HG03045 (cell line): ENCODE data around the gene LPXN.
A peak's percentile ranks its signal among the peaks of the same experiment; 100 is the strongest.

Experiments
- ATAC-seq: cut with Tn5 transposase; IDR thresholded peaks from one replicate; pipeline ENCODE4 v1.9.1; 2021; ENCODE audit warnings: mild to moderate bottlenecking, moderate library complexity; ENCODE audit not compliant: unreplicated experiment

Gene LPXN

DNA sequence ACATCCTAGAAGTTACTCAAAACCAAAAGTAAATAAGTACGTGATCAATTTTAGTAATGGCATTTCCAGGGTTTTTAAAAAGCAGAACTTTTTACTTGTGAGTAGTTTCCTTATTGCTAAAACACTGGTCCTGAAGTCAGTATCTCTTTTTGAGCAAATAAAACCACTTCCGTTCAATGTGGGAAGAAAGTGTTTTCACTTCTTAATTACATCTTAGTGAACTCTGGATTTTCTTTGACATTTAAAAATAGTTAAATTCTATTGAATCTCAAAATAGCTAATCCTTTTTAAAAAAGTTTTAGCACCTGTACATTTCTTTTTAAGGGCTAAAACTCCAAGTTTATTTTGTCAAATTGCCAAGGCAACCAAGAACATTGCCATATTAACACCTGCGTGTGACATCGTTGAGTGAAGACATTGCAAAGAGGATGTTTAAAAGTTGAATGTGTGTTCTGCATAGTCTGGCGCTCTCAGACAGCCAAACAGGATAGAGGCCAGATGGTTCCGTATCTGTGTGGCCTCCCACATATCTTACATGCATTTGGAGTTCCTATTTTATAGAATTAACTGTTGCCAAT is 50.5 kb downstream of the LPXN start:
- peak; percentile 67 for ATAC-seq

DNA sequence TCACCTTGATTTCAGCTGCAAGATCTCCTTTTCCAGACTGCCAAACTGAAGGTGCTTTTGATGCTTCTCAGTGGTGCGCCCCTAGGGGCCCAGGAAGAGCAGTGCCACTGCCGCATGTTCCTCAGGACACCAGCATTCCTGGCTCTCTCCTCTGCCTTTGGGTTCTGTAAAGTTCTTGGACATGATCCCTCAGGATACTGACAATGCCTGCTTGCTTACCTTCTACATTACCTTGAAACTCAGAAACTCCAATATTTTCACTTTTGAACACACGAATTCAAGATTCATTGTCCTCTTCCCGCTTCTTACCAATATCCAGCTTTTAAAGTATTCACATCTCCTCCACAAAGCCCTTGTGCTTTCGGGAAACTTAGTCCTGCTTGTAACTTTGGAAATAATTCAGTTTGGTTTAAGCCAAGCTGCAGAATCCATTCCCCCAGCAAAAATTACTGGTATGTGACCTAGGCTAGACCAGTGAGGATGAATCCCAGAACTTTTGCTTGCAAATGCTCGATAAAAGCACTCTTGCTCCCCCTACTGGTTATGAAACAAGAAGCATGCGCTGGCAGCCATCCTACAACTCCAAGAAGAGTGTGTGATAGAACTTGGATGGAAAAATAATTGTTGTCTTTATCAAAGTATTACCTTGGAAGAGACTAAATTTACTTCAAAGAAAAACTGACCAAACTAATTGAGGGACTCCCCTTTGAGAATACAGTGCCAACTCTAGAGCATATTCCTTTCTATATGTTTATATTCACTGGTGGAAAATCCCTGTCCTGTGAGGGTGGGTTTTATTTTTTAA is 51.2 kb downstream of the LPXN start:
- peak; percentile 65 for ATAC-seq

DNA sequence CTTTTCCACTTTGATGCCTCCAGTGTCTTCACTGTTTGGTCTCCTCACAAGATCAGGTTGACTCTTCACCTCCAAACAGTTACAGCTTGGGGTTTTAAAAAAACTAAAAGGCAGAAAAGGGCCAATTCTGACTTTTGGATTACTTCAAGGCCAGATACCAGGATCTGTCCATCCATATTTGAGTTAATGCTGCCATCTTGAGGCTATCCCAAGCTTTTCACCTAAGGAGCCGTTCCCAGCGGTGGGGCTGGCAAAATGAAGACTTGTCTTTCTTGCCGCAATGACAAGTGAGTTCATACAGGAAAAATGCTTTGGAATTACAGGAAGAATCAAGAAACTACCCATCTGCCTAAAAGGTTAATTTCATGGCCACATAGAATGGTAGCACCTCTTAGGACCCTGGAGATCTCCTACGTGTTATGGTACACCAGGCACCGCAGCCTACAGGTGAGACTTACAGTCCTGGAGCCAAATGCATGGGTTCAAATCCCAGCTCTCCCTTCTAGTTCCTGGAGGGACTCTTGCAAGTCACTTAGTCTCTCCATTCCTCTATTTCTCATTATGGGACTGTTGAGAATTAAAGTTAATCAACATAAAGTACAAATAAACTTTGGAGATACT is 61.8 kb downstream of the LPXN start:
- no peak for ATAC-seq

DNA sequence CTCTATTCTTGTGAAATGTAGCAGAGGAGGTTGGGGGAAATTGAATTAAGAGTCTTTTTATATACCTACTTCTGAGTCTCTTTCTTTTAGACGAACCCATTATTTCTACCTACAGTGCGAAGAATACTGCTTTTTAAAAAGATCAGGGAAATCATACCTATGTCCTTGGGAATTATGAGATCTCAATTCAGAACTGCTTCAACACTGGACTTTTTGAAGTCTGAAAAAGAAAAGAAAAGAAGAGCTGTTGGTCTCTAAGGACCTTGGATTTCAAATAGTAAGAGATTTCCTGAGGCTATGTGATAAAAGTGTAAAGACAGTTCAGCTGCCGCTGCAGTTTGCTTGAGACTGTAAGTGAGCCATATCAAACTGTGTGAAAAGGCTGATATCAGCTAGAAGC is 64.0 kb downstream of the LPXN start:
- ATAC-seq = no peak

DNA sequence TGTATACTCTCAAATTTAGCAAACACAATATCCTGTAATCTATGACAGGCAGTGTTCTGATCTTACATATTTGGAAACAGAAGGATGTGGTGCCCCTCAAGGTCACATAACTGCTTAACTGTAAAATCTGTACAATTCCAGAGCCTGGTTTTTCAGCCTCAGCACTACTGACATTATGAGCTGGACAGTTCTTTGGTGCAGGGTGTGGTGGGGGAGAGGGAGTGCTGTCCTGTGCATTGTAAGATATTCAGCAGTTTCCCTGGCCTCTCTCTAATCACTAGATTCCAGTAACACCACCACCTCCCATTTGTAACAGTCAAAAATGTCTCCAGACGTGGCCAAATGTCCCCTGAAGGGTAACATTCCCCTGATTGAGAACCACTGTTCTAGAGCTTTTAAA is 65.9 kb downstream of the LPXN start:
- no peak for ATAC-seq

DNA sequence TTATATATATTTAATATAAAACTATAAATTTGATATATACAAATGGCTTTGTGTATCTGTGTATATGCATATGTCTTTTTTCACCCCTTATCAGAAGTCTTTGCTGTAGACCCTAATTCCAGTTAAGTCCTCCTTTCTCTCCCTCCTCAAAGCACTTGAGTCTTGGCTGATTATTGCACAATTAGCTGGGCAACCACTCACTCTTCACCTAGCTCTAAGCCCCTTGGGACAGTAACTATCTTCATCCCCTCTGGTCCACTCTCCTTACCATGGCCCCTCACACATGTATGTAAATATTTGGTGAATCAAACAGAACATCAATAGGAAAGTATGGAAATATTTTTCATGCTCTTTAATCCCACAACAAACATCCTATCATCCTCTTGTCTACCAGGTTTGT is 66.8 kb downstream of the LPXN start:
- ATAC-seq = no peak

DNA sequence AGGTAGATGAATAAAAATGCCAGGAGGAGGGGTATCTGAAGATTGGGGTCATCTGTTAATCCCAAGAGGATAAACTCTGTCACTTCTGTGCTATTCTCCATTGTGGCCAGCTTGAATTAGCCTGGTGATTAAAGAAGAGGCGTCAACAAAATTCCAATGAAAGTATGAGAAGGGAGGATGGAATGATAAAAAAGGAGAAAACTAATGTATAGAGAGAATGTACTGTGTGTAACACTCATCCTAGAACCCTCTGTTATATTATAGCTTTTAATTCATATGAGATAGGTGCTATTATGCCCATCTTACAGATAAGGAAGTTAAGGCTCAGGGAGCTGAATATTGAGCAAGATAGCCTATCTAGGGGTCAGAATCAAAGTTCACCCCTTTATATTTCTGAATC is 67.7 kb downstream of the LPXN start, which contains the start of gene OR5B21:
TSS of gene OR5B21 (minus strand) at position 101 of the 400 bp plus-strand sequence. CDS start at position 101, 0 bp downstream.
- no peak for ATAC-seq

DNA sequence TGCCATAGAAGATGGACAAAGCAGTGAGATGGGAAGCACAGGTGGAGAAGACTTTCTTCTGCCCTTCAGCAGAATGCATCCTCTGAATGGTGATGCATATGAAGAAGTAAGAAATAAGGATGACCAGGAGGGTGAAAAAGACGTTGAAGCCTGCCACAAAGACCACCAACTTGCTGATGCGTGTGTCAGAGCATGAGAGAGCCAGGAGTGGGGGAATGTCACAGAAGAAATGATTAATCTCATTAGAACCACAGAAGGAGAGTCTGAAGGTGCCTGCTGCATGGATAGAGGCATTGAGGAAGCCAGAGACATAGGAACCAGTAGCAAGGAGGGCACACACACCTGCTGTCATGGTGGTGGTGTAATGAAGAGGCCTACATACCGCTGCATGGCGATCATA is 68.3 kb downstream of the LPXN start:
- no peak for ATAC-seq

DNA sequence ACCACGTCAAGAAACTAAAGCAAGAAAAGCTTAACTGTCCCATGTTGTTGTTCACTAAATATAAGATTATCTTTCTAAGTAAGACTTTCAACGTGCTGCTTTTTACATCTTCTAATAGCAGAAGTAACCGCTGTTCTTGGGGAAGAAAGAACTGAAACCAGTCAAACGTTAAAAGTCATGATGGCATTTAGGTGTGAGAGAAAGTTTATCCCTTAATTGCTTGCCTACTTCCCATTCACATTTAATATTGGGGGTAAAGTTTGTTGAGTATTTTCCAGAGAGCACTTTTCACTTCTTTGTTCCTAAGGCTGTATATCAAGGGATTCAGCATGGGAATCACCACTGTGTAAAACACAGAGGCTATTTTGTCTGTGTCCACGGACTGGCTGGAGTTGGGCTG is 68.7 kb downstream of the LPXN start:
- no peak for ATAC-seq

DNA sequence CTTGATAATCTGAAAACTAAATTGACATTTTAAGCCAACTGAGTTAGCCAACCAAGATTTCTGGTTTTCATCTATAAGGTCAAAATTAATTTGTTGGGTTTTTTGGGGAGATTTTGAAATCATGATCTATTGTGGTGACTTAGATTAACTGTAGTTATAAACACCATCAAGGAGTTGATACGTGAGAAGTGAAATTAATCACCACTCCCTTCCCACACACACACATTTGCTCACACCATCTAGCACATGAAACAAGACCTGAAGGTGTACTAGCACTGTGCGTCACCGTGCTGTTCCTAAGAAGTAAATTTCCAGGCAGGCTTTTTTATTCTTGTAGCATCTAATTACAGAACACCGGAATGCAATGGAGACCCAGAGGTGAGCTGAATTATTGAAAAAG is 69.8 kb downstream of the LPXN start:
- ATAC-seq = no peak

DNA sequence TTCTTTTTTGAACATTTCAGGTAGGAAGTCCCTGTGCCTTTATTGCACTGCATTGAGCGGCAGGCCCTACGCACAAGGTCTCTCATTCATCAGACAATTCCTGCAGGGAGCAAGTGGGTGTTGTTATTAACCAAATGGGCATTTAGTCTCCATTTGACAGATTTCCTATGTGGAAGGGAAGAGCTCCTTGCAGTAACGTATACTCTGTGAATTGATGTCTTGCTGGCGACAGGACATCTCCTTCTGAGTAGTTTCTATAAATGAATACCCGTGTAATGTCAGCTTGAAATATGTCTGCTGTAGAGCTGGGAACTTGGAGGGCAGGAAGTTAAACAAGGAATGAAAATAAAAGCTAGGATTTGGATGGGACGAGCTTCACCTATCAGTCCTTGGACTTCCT is 71.4 kb downstream of the LPXN start:
- no peak for ATAC-seq

DNA sequence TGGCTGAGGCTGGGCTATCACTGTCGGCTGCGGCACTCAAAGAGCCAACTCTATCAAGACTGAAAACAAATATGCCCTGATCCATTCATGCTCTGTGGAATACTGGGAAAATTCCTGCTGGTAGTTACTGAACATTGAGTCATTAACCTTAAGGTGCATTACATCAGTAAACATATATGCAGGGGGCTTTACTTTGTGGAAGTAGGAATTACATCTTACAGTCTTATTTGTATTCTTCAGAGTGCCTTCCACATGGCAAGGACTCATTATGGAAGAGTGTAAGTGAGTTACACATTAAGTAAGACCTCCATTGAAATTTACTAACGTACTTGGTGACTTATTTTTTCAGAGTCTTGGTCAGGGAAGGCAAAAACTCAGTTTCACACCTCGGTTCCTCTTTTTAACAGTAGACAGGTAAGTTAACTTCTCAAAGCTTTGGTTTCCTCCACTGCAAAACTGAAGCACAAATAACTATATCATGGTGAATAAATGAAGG is 72.2 kb downstream of the LPXN start:
- peak; percentile 90 for ATAC-seq

DNA sequence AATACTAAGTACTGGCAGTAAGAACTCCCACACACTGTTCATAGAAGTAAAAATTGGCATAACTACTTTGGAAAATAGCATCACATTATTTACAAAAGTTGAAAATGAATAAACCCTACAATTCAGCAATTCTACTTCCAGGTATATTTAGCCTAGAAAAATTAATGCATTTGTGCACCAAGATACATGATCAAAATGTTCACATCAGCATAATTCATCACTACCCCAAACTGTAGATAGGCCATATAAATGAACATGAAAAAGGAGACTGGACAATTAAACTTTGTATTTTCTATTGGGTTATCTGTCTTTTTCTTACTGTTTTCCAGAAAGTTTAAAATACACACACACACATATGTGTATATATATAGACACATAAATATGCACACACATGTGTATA is 73.7 kb downstream of the LPXN start:
- no peak for ATAC-seq

DNA sequence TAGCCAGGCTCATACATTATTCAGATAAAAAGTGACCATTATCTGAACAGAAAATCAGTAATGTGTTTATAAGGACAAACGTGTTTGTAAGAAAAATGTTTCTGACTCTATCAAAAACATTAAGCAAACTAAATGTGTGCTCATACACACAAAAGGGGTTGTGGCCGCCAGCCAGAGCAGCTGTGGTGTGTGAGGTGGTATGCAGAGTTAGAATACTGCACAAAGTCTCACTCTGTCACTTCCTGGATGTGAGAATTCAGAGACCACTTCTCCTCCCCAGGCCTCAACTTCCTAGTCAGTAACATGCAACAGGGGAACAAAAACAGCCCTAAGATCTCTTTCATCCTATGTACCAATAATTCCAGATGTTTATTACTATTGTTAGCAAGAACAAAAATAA is 77.2 kb downstream of the LPXN start:
- ATAC-seq = no peak

DNA sequence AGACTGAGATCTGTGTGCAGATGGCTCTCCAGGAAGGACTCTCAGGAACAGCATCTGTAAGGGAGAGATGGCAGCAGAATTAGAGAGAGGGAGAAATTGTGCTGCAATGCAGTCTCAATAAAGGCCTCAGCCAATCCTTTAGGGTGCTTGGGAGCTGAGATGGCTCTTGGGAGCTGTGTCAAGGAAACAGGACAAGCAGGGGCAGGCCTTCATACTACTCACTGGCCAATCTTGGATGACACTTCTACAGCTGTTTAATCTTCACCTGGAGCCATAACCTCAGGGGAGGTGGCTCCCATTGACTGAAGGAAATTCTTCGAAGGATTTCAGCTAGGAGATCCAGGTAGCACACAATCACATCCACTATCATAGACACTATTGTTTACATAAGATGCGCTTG is 77.7 kb downstream of the LPXN start:
- ATAC-seq = no peak

DNA sequence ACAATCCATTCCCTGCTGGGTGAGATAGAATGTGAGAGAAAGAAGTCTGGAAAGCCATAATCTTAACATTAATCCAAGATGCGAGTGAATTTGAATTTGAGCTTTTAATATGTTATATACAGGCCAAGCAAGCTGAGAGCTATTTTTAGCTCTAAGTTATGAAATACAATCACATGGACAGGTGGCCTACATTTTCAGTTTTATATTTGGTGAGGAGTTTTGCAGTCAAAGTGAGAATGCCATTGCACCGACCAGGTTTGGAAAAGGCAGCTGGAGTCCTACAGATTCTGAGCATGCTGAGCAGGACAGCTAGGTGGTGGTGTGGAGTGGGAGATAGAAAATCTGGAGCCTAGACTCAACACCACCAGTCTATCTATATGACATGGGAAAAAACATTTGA is 79.8 kb downstream of the LPXN start:
- peak; percentile 51 for ATAC-seq

DNA sequence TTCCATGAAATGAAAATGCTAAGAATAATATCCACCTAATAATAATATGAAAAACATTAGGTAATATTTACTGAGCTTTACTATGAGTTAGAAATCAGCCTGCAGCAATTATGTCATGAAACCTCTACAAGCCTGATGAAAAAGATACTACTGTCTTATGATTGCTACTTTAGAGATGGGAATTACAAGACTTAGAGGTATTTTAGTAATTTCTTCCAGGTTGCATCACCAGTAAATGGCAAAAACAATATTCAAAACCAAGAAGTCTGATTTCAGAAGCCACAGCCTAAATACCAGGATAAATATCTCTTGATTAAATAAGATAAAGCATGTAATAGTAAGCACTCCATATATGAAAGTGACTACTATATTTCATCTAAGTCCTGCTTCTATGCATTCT is 81.6 kb downstream of the LPXN start:
- no peak for ATAC-seq

DNA sequence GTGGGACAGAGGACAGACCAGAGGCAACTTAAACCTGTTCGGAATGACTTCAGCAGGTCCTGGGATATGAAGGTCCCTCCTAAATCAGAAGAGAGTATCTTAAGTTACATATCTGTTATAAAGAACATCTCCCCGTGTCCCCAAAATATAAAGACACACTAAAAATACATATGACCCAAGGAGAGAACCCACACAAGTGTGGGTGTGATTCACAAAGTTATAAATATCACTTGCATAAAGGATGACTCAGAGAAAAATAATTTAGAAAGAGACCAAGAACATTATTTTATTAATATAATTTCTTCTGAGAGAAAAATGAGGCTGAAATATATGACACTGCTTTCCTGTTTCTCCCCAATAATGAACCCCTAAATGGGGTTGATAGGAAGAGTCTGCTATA is 82.0 kb downstream of the LPXN start:
- no peak for ATAC-seq

DNA sequence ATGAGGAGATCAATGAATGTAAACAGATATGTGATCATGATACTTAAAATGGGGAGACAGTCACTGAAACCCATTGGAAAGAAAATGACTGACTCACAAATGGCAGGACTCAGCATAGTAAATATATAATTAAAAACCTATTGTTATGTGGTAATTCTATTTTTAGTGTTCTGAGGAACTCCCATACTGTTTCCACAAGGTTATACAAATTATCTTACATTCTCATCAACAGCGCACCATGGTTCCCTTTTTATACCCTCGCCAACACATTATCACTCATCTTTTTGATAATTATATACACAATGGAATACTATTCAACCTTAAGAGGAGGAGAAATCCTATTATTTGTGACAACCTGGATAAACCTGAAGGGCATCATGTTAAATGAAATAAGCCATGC is 84.8 kb downstream of the LPXN start:
- no peak for ATAC-seq

DNA sequence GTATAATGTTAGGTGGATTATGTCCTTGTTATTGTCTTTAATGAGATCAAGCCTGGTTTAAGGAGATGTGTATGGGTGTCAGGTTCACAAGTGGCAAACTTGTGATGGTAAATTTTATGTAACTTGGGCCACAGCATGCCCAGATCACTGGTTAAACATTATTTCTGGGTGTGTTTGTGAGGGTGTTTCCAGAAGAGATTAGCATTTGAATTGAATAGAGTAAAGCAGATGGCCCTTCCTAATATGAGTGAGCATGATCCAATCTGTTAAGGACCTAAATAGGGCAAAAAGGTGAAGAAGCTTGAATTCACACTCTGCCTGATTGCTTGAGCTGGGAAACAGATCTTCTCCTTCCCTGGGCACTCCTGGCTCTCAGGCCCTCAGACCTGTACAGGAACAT is 88.5 kb downstream of the LPXN start:
- ATAC-seq = no peak

DNA sequence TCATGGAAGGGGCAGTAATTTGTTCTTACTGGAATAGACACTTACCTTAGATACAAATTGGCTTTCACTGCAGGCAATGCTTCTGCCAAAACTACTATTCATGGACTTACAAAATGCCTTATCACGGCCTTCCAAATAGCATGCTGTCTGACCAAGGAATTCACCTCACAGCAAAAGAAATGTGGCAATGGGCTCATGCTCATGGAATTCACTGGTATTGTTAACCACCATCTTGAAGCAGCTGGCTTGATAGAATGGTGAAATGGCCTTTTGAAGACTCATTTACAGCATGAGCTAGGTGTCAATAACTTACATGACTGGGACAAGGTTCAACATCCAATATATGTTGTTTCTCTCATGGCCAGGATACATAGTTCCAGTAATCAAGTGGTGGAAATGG is 89.7 kb downstream of the LPXN start:
- ATAC-seq = no peak
